Measurements from ENCODE around the gene REXO4.

GRCh38 chr9:133419005-133419404 lies 1.2 kb upstream of the REXO4 start:
- no peak for TF ChIP-seq CTCF (IDR thresholded peaks at IDR 0.05)
- TF ChIP-seq POLR2A (IDR thresholded peaks at IDR 0.05): no peak

Data from heart left ventricle (tissue), 13 donors.